Activated CD4-positive, alpha-beta T cell treated with anti-CD3 and anti-CD28 coated beads, Interleukin-2, Interleukin-6, amounts not matched to agents 100 ng/mL and 50 ng/mL, durations not matched to agents 16 hours and 8 hours (primary cell): ENCODE data around the gene DDX17.

Experiments used
- DNase-seq: peaks from one replicate; pipeline ENCODE4 v3.0.0-alpha.2; 2020

Gene DDX17

DNA sequence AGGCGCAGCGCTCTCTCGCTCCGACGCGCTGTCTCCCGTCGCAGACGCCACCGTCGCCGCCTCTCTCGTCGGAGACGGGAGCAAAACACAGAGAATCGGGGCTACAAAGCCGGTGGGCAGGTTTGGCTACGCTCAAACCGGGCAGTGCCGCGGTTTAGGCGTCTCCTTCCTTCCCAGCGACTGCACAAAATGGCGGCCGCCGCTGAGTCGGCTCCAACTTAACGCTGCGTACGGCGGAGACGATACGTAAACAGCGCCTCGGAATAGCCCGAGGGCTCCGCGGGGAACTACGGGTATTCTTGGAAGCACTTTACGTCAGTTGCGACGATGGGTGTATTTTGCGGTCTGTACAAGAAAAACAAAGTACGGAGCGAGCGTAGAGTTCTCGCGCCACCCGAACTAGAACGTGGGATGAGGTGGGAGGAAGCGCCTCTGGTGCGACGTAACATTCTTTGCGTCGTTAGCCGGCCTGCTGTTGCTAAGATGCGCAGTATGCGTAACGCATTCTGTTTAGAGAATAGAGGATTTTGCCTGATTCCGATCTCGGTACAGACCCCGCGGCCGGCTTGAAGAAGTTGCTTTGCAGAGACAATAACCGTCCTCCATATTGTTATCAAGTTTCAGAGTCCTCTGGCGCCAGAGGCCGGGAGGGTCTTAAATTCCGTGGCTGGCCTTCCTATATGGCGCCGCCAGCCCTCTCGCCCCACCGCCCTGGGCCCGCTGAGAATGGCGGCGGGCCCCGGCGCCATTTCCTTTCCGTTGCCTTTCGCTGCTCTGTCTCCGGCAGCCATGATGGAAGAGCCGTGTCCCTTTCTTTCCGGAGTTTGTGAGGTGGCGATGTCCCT lies at the start of gene DDX17:
DDX17 (minus strand) TSS at position 194 of the 845 bp plus-strand sequence.
- peak; percentile 94 for DNase-seq

DNA sequence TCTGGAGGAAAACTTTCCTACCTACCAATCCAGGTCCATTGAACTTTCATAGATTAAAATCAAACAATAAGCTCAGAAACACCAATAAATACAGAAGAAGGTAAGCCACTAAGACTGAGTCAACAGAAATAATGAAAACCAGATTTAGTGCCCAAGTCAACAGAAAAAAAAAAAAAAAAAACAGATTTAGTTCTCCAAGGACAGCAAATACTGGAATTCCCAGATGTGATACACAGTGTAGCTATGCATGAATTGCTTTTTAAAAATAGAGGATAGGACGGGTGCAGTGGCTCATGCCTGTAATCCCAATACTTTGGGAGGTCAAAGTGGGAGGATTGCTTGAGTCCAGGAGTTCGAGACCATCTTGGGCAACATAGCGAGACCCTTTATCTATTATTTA lies 48.2 kb upstream of the DDX17 start:
- no peak for DNase-seq

DNA sequence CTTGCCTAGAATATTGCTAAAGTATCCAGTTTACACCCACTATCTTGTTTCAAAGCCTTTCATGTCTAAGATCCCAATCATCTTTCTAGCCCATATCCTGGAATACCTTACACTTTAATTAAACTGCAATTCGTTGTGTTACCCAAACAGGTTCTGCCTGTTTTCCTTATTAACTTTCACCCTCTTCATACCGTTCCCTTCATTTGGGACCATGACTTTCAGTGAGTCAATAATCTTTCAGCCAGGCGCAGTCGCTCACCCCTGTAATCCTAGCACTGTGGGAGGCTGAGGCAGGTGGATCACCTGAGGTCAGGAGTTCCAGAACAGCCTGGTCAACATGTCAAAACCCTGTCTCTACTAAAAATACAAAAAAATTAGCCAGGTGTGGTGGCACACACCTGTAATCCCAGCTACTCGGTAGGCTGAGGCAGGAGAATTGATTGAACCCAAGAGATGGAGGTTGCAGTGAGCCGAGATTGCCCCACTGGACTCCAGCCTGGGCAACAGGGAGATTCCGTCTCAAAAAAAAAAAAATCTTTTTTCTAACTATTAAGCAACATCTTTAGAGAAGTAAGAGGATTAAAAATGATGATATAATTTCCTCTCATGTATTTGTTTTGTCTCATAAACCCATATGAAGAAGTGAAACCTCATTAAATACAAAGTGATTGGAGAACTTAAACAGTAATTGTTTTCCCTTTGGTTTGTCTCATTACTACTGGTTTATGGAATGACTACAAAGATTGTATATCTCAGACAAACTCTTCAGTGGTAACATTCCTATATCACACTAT lies 43.2 kb upstream of the DDX17 start:
- no peak for DNase-seq

DNA sequence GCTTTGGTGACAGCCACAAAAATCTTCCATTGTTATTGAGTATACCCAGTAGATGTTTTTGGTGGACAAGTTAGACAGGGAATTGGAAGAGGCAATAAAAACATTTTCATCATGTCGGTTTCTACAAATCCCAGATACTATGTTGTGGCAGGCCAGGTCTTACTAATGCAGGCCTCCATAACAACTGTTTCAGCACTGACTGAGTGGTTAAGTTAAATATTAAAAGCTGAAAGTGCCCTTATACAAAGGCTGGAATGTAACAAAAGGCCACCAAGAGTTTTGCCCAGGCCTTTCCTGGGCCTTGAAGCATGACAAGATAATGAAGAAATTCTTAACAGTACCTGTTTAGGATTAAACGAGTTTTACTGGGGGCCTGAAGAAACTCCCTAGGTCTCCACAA lies 34.6 kb upstream of the DDX17 start:
- DNase-seq = no peak

DNA sequence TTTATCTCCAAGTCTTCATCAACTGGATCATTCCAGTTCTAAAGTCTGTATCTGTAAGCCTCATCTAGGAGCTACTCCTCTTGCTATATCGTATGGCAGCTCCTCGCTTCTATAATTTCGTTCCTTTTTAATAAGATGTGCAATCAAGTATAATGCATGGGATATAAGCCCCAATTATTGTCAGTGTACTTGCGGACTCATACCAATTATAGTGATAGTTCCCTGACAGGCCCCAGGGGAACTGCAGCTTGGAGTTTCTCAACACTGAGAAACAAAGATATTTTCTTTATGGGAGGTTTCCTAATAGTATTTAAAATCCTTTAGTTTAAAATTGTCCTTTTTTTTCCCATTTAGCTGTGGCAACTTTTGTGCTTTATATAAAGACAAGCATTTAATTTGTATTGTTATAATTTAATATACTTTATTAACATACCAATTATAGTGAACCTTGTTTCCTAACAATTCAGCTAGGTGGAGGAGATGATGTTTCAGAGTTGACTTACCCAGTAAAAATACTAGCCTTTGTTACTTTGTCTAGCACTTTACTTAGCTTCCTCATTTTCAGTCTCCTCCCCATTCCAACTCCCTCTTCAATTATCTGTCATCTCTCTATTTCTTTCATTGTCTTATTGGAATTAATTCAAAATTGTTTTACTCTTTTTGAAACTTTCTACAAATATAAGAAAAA lies 25.3 kb upstream of the DDX17 start:
- DNase-seq = no peak

DNA sequence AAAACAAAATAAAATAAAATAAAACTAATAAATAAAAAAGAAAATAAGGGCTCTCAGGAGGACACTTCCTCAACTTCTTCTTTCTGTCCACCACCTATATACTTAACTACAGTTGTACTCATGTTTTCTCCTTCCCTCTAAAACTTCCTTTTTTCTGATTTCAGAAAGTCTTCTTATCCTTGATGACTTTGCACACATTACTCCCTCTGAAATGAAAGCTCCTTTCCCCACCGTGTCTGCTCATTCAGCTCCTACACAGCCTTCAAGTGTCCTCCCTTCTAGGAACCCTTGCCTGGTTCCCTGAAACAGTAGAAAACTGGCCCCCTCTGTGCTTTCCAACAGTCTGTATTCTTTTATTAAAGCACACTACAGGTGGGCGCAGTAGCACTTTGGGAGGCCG lies 18.3 kb upstream of the DDX17 start:
- DNase-seq = no peak

DNA sequence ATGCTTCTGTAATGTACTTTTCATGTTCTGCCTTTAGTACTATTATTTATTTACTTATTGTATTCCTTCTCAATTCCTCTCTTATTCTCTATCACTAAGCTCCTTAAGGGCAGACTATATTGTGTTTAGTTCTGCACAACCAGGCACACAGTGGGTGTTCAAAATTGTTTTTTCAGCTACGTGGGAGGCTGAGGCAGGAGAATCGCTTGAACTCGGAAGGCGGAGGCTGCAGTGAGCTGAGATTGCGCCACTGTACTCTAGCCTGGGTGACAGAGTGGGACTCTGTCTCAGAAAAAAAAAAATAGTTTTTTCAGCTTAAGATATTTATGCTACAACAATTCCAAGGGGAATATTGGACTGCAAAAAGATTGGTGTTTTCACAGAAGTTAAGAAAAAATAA lies 17.4 kb upstream of the DDX17 start:
- no peak for DNase-seq

DNA sequence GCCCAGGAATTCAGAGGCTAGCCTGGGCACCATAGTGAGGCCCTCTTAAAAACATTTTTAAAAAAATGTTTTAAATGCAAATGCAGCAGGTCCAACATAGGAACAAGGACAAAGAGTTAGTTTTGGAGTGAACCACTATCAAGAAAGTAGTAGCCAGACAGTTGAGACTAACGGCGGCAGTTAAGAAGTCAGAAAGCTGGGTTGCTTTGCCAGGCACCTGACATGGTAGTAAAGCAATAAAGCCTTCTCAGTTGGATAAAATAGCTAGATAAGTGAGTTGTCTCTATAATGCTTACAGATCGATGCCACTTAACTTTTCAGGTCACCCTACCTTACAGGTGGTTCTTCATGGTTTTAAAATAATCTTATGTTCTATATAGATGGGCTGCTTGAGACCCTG lies 16.9 kb upstream of the DDX17 start:
- no peak for DNase-seq

DNA sequence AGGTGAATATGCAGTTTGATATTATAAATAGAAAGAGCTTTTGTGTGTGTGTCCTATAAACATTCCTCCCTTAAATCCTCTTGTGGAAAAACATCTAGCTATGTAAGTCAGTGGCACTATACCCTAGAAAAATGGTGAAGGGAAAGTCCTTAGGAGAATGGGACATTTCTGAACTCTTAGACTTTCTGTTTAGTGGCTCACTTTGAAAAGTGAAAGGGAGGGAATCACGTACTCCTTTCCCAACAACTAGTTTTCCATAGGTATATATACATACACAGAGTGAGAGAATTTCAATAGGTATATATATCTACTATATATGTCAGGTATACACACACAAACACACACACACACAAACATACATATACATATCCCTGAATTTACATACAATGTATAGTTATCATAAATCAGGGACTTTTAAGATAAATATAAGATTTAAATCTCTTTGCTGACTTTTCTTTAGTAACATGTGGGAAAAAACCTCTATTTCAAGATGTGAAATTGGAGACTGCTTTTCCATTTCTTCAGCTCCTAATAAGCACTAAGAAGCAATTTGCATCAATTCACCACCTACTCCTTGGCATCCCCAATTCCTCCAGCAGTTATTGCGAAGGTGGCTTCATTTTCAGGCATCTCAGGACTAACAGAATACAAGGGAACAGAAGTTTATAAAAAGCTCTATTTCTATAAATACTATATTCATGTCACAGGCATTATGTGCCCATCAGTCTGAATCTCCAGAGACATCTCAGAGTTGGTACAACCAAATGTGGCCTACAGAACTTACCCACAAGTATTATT lies 13.5 kb upstream of the DDX17 start:
- DNase-seq = no peak

DNA sequence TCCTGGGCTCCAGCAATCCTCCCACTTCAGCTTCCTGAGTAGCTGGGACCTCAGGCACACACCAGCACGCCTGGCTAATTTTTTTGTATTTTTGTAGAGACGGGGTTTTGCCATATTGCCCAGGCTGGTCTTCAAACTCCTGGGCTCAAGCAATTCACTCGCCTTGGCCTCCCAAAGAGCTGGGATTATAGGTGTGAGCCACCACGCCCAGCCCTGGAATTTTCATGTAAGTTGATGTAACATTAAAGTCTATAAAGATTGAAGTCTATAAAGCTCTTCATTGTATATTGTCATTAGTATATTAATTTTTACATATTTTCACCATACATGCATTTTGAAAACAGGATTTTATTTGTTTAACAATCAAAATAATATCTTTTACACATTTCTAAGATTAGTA lies 12.5 kb upstream of the DDX17 start:
- no peak for DNase-seq

DNA sequence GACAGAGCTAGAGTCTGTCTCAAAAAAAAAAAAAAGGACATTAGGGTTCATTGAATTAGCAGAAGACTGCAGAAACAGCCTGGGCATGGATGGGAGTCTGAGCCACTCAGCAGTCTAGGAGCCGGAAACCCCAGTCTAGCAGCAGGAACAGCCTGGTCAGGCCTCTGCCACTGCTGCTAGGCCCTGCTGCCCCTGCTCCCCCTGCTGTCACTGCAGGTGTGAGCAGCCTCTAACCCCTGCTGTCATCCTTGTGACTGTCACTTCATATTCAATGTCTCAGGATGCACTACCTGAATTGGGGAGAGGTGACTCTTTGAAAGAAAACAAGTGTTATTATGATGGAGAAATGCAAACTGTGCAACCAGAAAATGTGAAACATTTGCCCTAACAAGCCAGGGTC lies 7.0 kb upstream of the DDX17 start:
- no peak for DNase-seq

DNA sequence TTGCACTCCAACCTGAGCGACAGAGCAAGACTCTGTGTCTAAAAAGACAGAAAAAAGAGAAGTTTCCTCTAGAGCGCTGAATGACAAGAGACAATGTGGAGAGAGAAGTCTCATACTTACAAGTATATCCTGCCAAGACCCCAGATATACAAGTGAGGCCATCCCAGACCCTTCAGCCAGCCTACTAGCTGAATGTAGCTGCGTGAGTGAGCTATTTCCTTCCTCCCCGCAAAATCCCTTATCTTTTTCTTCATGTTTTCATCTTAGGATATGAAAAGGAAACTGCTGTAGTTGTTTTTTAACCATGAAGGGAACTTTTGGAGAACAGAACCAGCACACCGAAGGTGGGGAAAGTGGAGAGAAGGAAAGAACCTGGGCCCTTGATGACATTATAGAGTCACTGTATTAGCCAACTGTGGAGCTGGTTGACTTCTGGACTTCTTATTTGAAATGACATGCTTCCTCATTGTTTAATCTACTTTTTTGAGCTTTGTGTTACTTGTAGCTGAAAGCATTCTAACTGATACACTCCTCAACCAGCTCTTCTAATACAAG lies 4.4 kb upstream of the DDX17 start:
- DNase-seq = no peak

DNA sequence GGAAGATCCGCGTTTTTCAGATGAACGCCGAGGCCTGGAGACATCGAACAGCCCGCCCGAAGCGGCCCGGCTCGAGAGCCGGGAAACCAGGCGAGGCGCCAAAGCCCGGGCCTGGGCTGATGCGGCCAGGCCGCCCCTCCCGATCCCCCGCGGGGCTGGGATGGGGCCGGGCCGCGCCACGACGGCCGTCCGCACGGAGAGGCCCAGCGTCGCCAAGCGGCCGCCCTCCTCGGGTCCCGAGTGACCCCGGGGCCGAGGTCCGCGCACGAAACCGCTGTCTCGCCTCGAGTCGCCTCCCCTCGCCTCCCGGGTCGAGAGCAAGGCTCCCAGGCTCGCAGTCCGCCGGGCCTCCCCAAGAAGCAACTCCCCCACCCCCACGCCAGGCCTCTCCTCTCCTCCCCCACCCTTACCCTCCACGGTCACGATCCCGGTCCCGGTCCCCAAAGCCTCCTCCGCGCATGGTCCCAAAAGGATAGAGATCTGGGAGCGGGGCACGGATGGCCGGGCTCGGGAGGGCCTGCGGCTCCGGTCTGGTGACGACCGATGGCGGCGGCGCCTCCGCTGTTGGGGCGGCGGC lies 482 bp downstream of the DDX17 start:
- peak; percentile 58 for DNase-seq

DNA sequence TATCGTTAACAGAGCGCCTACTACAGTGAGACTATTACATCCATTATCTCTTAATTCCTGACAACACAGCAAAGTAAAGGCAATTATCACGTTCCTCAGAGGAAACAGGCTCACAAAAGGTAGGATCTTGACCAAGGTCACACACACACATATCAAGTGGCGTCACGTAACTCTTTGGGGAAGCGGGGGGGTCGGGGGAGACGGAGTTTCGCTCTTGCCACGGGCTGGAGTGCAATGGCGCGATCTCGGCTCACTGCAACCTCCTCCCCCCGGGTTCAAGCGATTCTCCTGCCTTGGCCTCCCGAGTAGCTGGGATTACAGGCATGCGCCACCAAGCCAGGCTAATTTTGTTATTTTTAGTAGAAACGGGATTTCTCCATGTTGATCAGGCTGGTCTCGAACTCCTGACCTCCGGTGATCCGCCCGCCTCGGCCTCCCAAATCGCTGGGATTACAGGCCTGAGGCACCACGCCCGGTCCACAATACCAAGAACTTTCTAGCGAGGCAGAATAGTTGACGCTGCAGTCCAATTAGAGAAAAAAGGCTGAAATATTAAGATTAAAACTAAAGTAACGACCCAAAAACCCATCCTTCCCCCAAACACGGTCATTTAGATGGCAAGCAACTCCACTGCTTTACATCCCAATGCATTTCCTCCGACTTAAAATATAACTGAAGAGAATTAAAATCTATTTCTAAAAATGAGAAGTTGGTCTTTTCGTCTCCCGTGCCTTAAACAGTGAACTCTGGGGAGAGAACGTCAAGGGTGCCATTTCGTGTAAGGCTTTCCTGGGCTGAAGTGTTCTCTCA lies 1.2 kb downstream of the DDX17 start:
- peak; percentile 74 for DNase-seq

DNA sequence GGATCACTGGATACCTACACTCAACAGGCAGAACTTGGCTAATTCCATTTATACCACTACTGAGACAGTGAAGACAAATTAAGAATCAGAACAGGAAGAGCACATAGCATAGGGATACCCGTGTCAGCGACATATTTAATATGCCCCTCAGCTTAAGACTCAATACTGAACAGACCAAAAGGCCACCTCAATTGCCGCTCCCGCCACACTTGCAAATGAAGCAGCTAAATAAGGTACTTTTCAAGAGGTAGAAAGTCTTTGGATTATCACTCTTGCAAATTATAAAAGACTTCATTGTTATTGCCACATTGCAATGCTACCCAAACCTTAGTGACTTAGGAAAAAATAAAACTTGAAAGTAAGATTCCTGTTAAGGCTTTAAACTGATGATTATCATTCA lies 3.1 kb downstream of the DDX17 start:
- no peak for DNase-seq

DNA sequence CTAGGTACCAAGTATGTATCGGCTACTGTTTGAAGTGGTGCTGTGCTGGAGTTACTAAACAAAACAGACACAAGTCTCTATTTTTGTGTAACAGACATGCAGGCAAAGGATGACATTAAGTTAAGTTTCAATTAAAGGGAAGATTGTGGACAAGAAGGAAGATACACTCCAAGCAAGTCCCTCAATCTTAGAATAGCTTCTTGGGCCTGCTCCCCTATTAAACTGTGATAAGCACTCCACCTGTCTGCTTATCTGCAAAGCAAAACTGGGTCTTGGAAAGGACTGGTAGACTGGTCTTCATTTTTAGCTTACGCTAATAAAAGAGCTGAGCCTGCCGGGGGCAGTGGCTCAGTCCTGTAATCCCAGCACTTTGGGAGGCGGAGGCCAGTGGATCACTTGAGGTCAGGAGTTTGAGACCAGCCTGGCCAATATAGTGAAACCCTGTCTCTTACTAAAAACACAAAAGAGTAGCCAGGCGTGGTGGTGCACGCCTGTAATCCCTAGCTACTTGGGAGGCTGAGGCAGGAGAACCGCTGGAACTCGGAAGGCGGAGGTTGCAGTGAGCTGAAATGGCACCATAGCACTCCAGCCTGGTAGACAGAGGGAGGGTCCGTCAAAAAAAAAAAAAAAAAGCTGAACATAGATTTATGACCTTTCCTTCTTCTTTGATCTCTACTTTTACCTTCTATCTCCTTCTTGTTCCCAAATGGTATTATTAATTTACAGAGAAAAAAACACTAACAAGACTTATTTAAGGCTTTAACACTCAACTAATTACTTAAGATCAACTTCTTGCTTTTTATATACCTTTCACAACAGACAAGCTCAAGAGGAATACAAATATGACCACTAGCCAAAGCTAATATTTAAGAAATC lies 4.1 kb downstream of the DDX17 start:
- DNase-seq = no peak

DNA sequence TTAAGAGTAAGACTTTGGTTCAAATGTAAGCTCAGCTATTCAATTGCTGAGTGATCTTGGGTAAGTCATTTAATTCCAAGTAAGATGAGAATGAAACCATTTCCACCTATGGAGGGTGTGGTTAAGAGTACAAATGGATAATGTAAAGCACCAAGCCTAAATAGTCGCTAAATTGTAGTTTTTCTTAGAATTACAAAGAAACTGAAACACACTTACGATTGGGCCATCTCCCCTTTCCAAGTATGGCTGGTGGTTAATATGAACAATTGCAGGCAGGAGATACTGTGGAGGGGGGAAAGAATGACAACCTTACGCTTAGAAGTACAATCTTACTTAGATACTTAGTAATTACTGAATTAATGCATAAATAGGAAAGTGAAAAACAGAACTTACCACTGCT lies 8.2 kb downstream of the DDX17 start:
- peak; percentile 27 for DNase-seq

DNA sequence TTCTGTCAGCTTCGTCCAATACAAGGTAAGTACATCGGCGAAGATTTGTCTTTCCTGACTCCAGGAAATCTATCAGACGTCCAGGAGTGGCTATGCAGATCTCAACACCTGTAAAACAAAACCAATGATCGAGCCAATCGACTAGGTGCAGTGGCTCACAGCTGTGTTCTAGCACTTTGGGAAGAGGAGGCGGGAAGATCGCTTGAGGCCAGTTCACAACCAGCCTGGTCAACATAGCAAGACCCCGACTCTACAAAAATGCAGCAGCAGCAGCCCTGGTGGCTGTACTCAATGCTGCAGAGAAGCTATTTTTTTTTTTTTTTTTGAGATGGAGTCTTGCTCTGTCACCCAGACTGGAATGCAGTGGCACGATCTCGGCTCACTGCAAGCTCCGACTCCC lies 11.2 kb downstream of the DDX17 start:
- no peak for DNase-seq

DNA sequence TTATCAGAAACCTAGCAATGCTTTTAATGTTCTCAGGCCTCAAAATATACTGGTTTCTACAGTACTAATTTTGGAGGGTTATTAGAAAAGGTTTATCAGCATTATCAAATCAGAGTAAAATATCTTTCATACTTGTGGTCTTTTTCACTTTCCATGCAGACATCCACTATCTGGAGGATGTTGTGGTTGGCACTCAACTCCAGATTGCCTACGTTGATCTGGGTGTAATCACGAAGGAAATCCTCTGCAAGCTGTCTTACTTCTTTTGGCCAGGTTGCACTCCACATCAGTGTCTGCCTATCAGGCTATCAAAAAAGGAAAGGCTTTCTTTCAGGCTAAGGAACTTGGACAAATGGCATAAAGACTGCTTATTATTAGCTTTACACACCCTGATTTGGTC lies 11.6 kb downstream of the DDX17 start:
- no peak for DNase-seq

DNA sequence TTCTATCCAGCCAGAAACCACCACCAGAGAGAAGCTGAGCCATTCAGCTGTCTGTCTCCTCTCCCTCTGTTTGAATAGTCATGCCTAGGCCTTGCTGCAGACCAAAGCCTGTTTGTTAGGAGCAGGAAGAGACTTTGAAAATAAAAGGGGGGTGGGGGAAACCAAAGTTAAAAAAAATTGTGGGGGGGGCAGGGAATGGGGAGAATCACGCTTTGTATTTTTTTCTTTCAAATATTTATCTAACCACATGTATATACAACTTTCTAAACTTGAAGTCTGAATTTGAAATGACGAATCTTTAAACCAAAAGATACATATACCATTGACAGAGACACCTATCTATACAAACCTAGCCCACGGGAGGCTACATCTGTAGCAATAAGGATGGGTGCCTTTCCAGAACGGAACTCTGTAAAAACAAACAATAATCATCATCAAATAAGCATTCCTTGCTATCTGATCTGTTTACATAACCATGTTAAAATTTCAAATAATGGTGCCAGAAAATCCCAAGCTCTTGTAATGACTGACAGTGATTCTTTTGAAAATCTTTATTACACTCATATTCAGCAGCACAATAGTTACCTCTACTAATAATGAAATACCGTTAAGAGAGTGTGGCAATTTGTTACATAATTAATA lies 14.3 kb downstream of the DDX17 start:
- no peak for DNase-seq
